H9 (cell line): Measurements from ENCODE around the gene TSHZ1. TPM values are rescaled to one million over a fixed set of nuclear protein-coding genes. Genes with fewer than 3 reads are reported as not detected.

Experiments
- DNase-seq: peaks from one replicate; pipeline ENCODE4 v3.0.0-alpha.2; 2017
- H2AFZ ChIP-seq: one replicate; pipeline ENCODE4 v1.6.1; 2013; ENCODE audit warnings: mild to moderate bottlenecking, low read length, control low read depth, moderate library complexity
- H2AK5ac ChIP-seq: 2 replicates; pipeline ENCODE4 v1.6.1; 2013; ENCODE audit warnings: low read length, control low read depth, mixed read lengths; ENCODE audit not compliant: insufficient read length
- H2BK120ac ChIP-seq: one replicate; pipeline ENCODE4 v1.6.1; 2013; ENCODE audit warnings: low read depth, mild to moderate bottlenecking, low read length, control low read depth, inconsistent platforms; ENCODE audit not compliant: poor library complexity, severe bottlenecking
- H2BK12ac ChIP-seq: 2 replicates; pipeline ENCODE4 v1.6.1; 2013; ENCODE audit warnings: low read length, control low read depth, mixed read lengths, low read depth; ENCODE audit not compliant: insufficient read length
- H2BK15ac ChIP-seq: 2 replicates; pipeline ENCODE4 v1.6.1; 2013; ENCODE audit warnings: low read depth, low read length, control low read depth
- H2BK20ac ChIP-seq: one replicate; pipeline ENCODE4 v1.6.1; 2013; ENCODE audit warnings: low read depth, mild to moderate bottlenecking, low read length, control low read depth, inconsistent platforms; ENCODE audit not compliant: poor library complexity, severe bottlenecking
- H2BK5ac ChIP-seq: 2 replicates; pipeline ENCODE4 v1.6.1; 2013; ENCODE audit warnings: low read length, control low read depth, mixed read lengths; ENCODE audit not compliant: insufficient read length
- H3K14ac ChIP-seq: 2 replicates; pipeline ENCODE4 v1.6.1; 2013; ENCODE audit warnings: low read length, control low read depth; ENCODE audit not compliant: insufficient read depth
- H3K18ac ChIP-seq: 2 replicates; pipeline ENCODE4 v1.6.1; 2013; ENCODE audit warnings: low read depth, mild to moderate bottlenecking, mixed read lengths, low read length, control low read depth; ENCODE audit not compliant: insufficient read length
- H3K23ac ChIP-seq: 2 replicates; pipeline ENCODE4 v1.6.1; 2013; ENCODE audit warnings: low read length, control low read depth, mixed read lengths, low read depth; ENCODE audit not compliant: insufficient read length
- H3K23me2 ChIP-seq: 2 replicates; pipeline ENCODE4 v1.6.1; 2013; ENCODE audit warnings: low read depth, mild to moderate bottlenecking, mixed read lengths, low read length, control low read depth; ENCODE audit not compliant: insufficient read length, poor library complexity, severe bottlenecking
- H3K27ac ChIP-seq: 2 replicates; pipeline ENCODE4 v1.5.1; 2013; ENCODE audit warnings: low read length, control low read depth, mixed read lengths, low read depth; ENCODE audit not compliant: insufficient read length
- H3K27me3 ChIP-seq: 2 replicates; pipeline ENCODE4 v1.6.1; 2013; ENCODE audit warnings: low read length, control low read depth, inconsistent platforms; ENCODE audit not compliant: insufficient read depth
- H3K4ac ChIP-seq: 2 replicates; pipeline ENCODE4 v1.6.1; 2013; ENCODE audit warnings: low read depth, mild to moderate bottlenecking, control low read depth, inconsistent platforms, low read length, moderate library complexity
- H3K4me1 ChIP-seq: 2 replicates; pipeline ENCODE4 v1.6.1; 2013; ENCODE audit warnings: low read length, control low read depth, inconsistent platforms; ENCODE audit not compliant: insufficient read depth
- H3K4me2 ChIP-seq: 2 replicates; pipeline ENCODE4 v1.6.1; 2013; ENCODE audit warnings: low read length, control low read depth, mixed read lengths; ENCODE audit not compliant: insufficient read length, insufficient read depth
- H3K56ac ChIP-seq: 2 replicates; pipeline ENCODE4 v1.6.1; 2013; ENCODE audit warnings: low read depth, mild to moderate bottlenecking, mixed read lengths, low read length, control low read depth; ENCODE audit not compliant: insufficient read length
- H3K79me1 ChIP-seq: 2 replicates; pipeline ENCODE4 v1.6.1; 2013; ENCODE audit warnings: low read depth, mild to moderate bottlenecking, moderate library complexity, low read length, control low read depth, inconsistent platforms; ENCODE audit not compliant: insufficient read depth, poor library complexity, severe bottlenecking
- H3K79me2 ChIP-seq: 2 replicates; pipeline ENCODE4 v1.6.1; 2013; ENCODE audit warnings: low read length, control low read depth, inconsistent platforms; ENCODE audit not compliant: insufficient read depth
- H3K9ac ChIP-seq: 2 replicates; pipeline ENCODE4 v1.6.1; 2013; ENCODE audit warnings: low read length, control low read depth, mixed read lengths; ENCODE audit not compliant: insufficient read length; ENCODE audit errors: extremely low read depth
- H3K9me3 ChIP-seq: one replicate; pipeline ENCODE4 v1.6.1; 2013; ENCODE audit warnings: low read depth, low read length, inconsistent platforms; ENCODE audit not compliant: control insufficient read depth
- H3T11ph ChIP-seq: one replicate; pipeline ENCODE4 v1.6.1; 2013; ENCODE audit warnings: mild to moderate bottlenecking, low read length, control low read depth, inconsistent platforms
- H4K20me1 ChIP-seq: one replicate; pipeline ENCODE4 v1.6.1; 2013; ENCODE audit not compliant: control insufficient read depth, insufficient read length, insufficient read depth
- H4K5ac ChIP-seq: 2 replicates; pipeline ENCODE4 v1.6.1; 2013; ENCODE audit warnings: low read depth, mild to moderate bottlenecking, mixed read lengths, low read length, control low read depth; ENCODE audit not compliant: insufficient read length
- H4K8ac ChIP-seq: replicated peaks from 2 replicates; pipeline ENCODE4 v1.6.1; 2013; ENCODE audit warnings: low read length, control low read depth, mixed read lengths, low read depth; ENCODE audit not compliant: insufficient read length
- H4K91ac ChIP-seq: 2 replicates; pipeline ENCODE4 v1.6.1; 2013; ENCODE audit warnings: low read depth, mild to moderate bottlenecking, moderate library complexity, mixed read lengths, low read length, control low read depth; ENCODE audit not compliant: insufficient read length
- H3K27ac Mint-ChIP-seq, 3 experiments: 2 replicates in 2 of 3; 3 replicates in 1 of 3; pipeline ENCODE4 v1.8.0; 2020 to 2021; ENCODE audit warnings: mixed read lengths in 3 of 3, mild to moderate bottlenecking in 1 of 3, moderate library complexity in 1 of 3
- H3K27me3 Mint-ChIP-seq: 2 replicates; pipeline ENCODE4 v1.8.0; 2021; ENCODE audit warnings: low read depth, mild to moderate bottlenecking, moderate library complexity, mixed read lengths
- H3K36me3 Mint-ChIP-seq, 3 experiments: 2 replicates in 2 of 3; 3 replicates in 1 of 3; pipeline ENCODE4 v1.8.0; 2020 to 2021; ENCODE audit warnings: low read depth in 3 of 3, mixed read lengths in 3 of 3; ENCODE audit not compliant: insufficient read depth in 1 of 3
- H3K4me1 Mint-ChIP-seq, 2 experiments: 2 replicates each; pipeline ENCODE4 v1.8.0; 2020; ENCODE audit warnings: mixed read lengths in 2 of 2
- H3K4me3 Mint-ChIP-seq, 2 experiments: 2 replicates in 1 of 2; 3 replicates in 1 of 2; pipeline ENCODE4 v1.8.0; 2020 to 2021; ENCODE audit warnings: mild to moderate bottlenecking in 2 of 2, mixed read lengths in 2 of 2, moderate library complexity in 1 of 2
- H3K9me3 Mint-ChIP-seq, 2 experiments: 2 replicates in 1 of 2; 3 replicates in 1 of 2; pipeline ENCODE4 v1.8.0; 2020; ENCODE audit warnings: mild to moderate bottlenecking in 2 of 2, mixed read lengths in 2 of 2, moderate library complexity in 1 of 2
- CTCF ChIP-seq: fragments of 200-600 bp; sonication (generic); conservative IDR thresholded peaks from 3 replicates; pipeline ENCODE4 v1.8.0; 2021; ENCODE audit warnings: antibody characterized with exemption, mild to moderate bottlenecking
- WGBS: extraction: QIAGEN DNeasy Blood & Tissue Kit; methylation state at CpG from one replicate; pipeline ENCODE4 v1.1.7; 2013; ENCODE audit warnings: missing lambda C conversion rate, low lambda C conversion rate, mixed read lengths; ENCODE audit not compliant: insufficient read length; ENCODE audit errors: extremely low coverage; 5-methylcytosine and 5-hydroxymethylcytosine counted together
- total RNA-seq: library from RNA; stranded (reverse); gene quantifications from 2 replicates; pipeline ENCODE4 v1.2.1, GENCODE V29; 2021

The TSHZ1 gene
- total RNA-seq, 1 experiment from 2014 or later: 0.15 TPM

GRCh38 chr18:75262511-75262910 is 51.9 kb downstream of the TSHZ1 start:
- no peak overlapping the region for H4K91ac ChIP-seq
- no peaks in the 10 kb centered on the region for H3K79me2 ChIP-seq
- H3T11ph ChIP-seq: no peak overlapping the region
- H2BK12ac ChIP-seq: no peak overlapping the region
- H3K36me3 Mint-ChIP-seq: no peaks in the 10 kb centered on the region
- no peaks in the 10 kb centered on the region for H3K4me1 ChIP-seq
- no peak overlapping the region for H3K18ac ChIP-seq
- H3K9me3 Mint-ChIP-seq: no peaks in the 10 kb centered on the region
- H3K27me3 ChIP-seq: no peaks in the 10 kb centered on the region
- no peak overlapping the region for H3K4ac ChIP-seq
- H2BK15ac ChIP-seq: no peak overlapping the region
- H4K8ac ChIP-seq: no peak overlapping the region
- no peak overlapping the region for H3K27ac Mint-ChIP-seq
- no peaks in the 10 kb centered on the region for H4K20me1 ChIP-seq
- no peaks in the 10 kb centered on the region for H3K27me3 Mint-ChIP-seq
- H2BK120ac ChIP-seq: no peak overlapping the region
- H2BK20ac ChIP-seq: no peak overlapping the region
- H3K27ac ChIP-seq: no peak overlapping the region
- no peak overlapping the region for H3K14ac ChIP-seq
- no peak overlapping the region for H2BK5ac ChIP-seq
- H3K4me2 ChIP-seq: no peak overlapping the region
- no peaks in the 10 kb centered on the region for H3K23me2 ChIP-seq
- no peak for TF ChIP-seq CTCF
- H3K9ac ChIP-seq: no peak overlapping the region
- DNase-seq: no peak
- no peak overlapping the region for H3K4me3 Mint-ChIP-seq
- H4K5ac ChIP-seq: no peak overlapping the region
- no peak overlapping the region for H3K23ac ChIP-seq
- no peak overlapping the region for H2AK5ac ChIP-seq
- H3K4me1 Mint-ChIP-seq: no peaks in the 10 kb centered on the region
- H3K9me3 ChIP-seq: no peaks in the 10 kb centered on the region
- WGBS: no CpG with 5 or more reads among the region's 4 CpGs
- H3K79me1 ChIP-seq: no peaks in the 10 kb centered on the region
- H2AFZ ChIP-seq: no peak overlapping the region
- no peak overlapping the region for H3K56ac ChIP-seq
